Measurements from ENCODE around the gene DNAJC16. TPM values are rescaled to one million over a fixed set of nuclear protein-coding genes. Genes with fewer than 3 reads are reported as not detected.

Gene DNAJC16
- total RNA-seq, 1 donor from 2014 or later = 26.3 TPM

- Mint-ChIP-seq H3K27me3 (no peaks in the 10 kb centered on the region), H3K27ac (no peak overlapping the region), H3K4me1 (ENCODE audit: unreplicated experiment) (peaks cover 49% of the 10 kb centered on the region), H3K36me3 (peaks cover 20% of the 10 kb centered on the region), H3K9me3 (no peaks in the 10 kb centered on the region), H3K4me3 (no peak overlapping the region)
- TF ChIP-seq CTCF (conservative IDR thresholded peaks at IDR 0.05) = no peak
- DNase-seq (ENCODE audit: extremely low spot score, unreplicated experiment) = no peak
Measured at GRCh38 chr1:15623435-15623834, 96.8 kb downstream of the DNAJC16 start.

- H3K9me3 Mint-ChIP-seq = no peaks in the 10 kb centered on the region
- H3K36me3 Mint-ChIP-seq = peaks cover 23% of the 10 kb centered on the region
- no peak for DNase-seq (ENCODE audit: extremely low spot score, unreplicated experiment)
- no peaks in the 10 kb centered on the region for H3K27me3 Mint-ChIP-seq
- no peak overlapping the region for H3K4me3 Mint-ChIP-seq
- no peak for TF ChIP-seq CTCF (conservative IDR thresholded peaks at IDR 0.05)
- no peak overlapping the region for H3K27ac Mint-ChIP-seq
- peaks cover 44% of the 10 kb centered on the region for H3K4me1 Mint-ChIP-seq (ENCODE audit: unreplicated experiment)
Measured at GRCh38 chr1:15624133-15624714, 97.6 kb downstream of the DNAJC16 start.

GRCh38 chr1:15625056-15625917 lies 98.6 kb downstream of the DNAJC16 start:
- no peak overlapping the region for H3K4me3 Mint-ChIP-seq
- no peaks in the 10 kb centered on the region for H3K27me3 Mint-ChIP-seq
- no peak for TF ChIP-seq CTCF (conservative IDR thresholded peaks at IDR 0.05)
- no peak overlapping the region for H3K27ac Mint-ChIP-seq
- H3K4me1 Mint-ChIP-seq (ENCODE audit: unreplicated experiment) = peaks cover 48% of the 10 kb centered on the region
- DNase-seq (ENCODE audit: extremely low spot score, unreplicated experiment) = no peak
- no peaks in the 10 kb centered on the region for H3K9me3 Mint-ChIP-seq
- peaks cover 29% of the 10 kb centered on the region for H3K36me3 Mint-ChIP-seq

Other genes starting within 250 kb of the DNAJC16 start
- gene EFHD2, start 117.0 kb upstream of the DNAJC16 start, total RNA-seq (ENCODE audit: low replicate concordance) = 19.5 TPM in 2 replicates
- gene CTRC, start 88.4 kb upstream of the DNAJC16 start, total RNA-seq (ENCODE audit: low replicate concordance) = not detected in 2 replicates
- 0.67 and 3.5 TPM in 2 replicates for gene CELA2A, start 70.1 kb upstream of the DNAJC16 start, total RNA-seq (ENCODE audit: low replicate concordance)
- gene CELA2B, start 50.7 kb upstream of the DNAJC16 start, total RNA-seq (ENCODE audit: low replicate concordance) = not detected in 2 replicates
- 13.1 and 13.5 TPM in 2 replicates for gene CASP9, start 2.6 kb upstream of the DNAJC16 start, total RNA-seq (ENCODE audit: low replicate concordance)
- 5.4 and 7.2 TPM in 2 replicates for gene AGMAT, start 58.2 kb downstream of the DNAJC16 start, total RNA-seq (ENCODE audit: low replicate concordance)
- 38.7 and 53.9 TPM in 2 replicates for gene DDI2, start 90.6 kb downstream of the DNAJC16 start, total RNA-seq (ENCODE audit: low replicate concordance)
- 54.9 and 57.5 TPM in 2 replicates for gene PLEKHM2, start 157.5 kb downstream of the DNAJC16 start, total RNA-seq (ENCODE audit: low replicate concordance)
- 2.4 and 3.8 TPM in 2 replicates for gene SLC25A34, start 209.4 kb downstream of the DNAJC16 start, total RNA-seq (ENCODE audit: low replicate concordance)
- gene TMEM82, start 215.7 kb downstream of the DNAJC16 start, total RNA-seq (ENCODE audit: low replicate concordance) = 1.1 TPM in 2 replicates
- gene FBLIM1, start 231.9 kb downstream of the DNAJC16 start, total RNA-seq (ENCODE audit: low replicate concordance) = 78.3 and 182 TPM in 2 replicates

Measured in type B pancreatic cell (in vitro differentiated cells).